GM12892 (cell line): ENCODE results near the gene PDE1A.

Experiments used
- POLR2AphosphoS5 ChIP-seq: IDR thresholded peaks from 2 replicates; pipeline ENCODE4 v1.6.1; 2011; ENCODE audit warnings: low read depth, low read length, control low read depth
- TAF1 ChIP-seq: IDR thresholded peaks from 2 replicates; pipeline ENCODE4 v1.6.1; 2011; ENCODE audit warnings: low read depth, mild to moderate bottlenecking, control low read depth, low read length, borderline replicate concordance

DNA sequence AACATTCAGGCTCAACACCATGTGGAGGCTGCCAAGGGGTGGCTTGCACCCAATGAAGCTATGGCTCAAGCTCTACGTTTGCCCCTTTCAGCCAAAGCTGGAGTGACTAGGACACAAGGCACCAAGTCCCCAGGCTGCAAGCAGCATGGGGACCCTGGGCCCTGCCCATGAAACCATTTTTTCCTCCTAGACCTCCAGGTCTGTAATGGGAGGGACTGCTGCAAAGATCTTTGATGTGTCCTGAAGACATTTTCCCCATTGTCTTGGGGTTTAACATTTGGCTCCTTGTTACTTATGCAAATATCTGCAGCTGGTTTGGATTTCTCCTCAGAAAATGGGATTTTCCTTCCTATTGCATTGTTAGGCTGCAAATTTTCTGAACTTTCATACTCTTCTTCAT, 51.0 kb downstream of the PDE1A start:
- TF ChIP-seq TAF1 = no peak
- no peak for TF ChIP-seq POLR2AphosphoS5
